GM19372 (cell line): Measurements from ENCODE around the gene GRM7.

ENCODE experiments used
- ATAC-seq: cut with Tn5 transposase; IDR thresholded peaks from one replicate; pipeline ENCODE4 v1.9.1; 2021; ENCODE audit warnings: mild to moderate bottlenecking, low read depth, moderate library complexity; ENCODE audit not compliant: unreplicated experiment

GRM7 gene

GRCh38 chr3:7289121-7289520, 428.2 kb downstream of the GRM7 start:
- no peak for ATAC-seq

- ATAC-seq, result no peak
Observed at GRCh38 chr3:7290077-7290825, 429.3 kb downstream of the GRM7 start.

- no peak for ATAC-seq
Observed at GRCh38 chr3:7292362-7292761, 431.4 kb downstream of the GRM7 start.

GRCh38 chr3:7293286-7293685, 432.4 kb downstream of the GRM7 start:
- no peak for ATAC-seq

- no peak for ATAC-seq
Observed at GRCh38 chr3:7305561-7305960, 444.6 kb downstream of the GRM7 start.

- no peak for ATAC-seq
Observed at GRCh38 chr3:7306901-7307300, 446.0 kb downstream of the GRM7 start.

- ATAC-seq, result no peak
Observed at GRCh38 chr3:7307410-7307809, 446.5 kb downstream of the GRM7 start.

GRCh38 chr3:7309641-7310102, 448.8 kb downstream of the GRM7 start:
- ATAC-seq, result no peak

GRCh38 chr3:7315037-7315436, 454.1 kb downstream of the GRM7 start:
- no peak for ATAC-seq

- ATAC-seq, result no peak
Observed at GRCh38 chr3:7322957-7323669, 462.2 kb downstream of the GRM7 start.

- no peak for ATAC-seq
Observed at GRCh38 chr3:7328339-7328738, 467.4 kb downstream of the GRM7 start.

GRCh38 chr3:7332696-7333095, 471.8 kb downstream of the GRM7 start:
- no peak for ATAC-seq

GRCh38 chr3:7333125-7333524, 472.2 kb downstream of the GRM7 start:
- ATAC-seq, result no peak

GRCh38 chr3:7340795-7341194, 479.9 kb downstream of the GRM7 start:
- ATAC-seq, result no peak

GRCh38 chr3:7346364-7346763, 485.4 kb downstream of the GRM7 start:
- ATAC-seq, result no peak

GRCh38 chr3:7357101-7357500, 496.2 kb downstream of the GRM7 start:
- ATAC-seq, result no peak

- no peak for ATAC-seq
Observed at GRCh38 chr3:7367968-7368367, 507.1 kb downstream of the GRM7 start.

- no peak for ATAC-seq
Observed at GRCh38 chr3:7368597-7368996, 507.7 kb downstream of the GRM7 start.

- ATAC-seq, result no peak
Observed at GRCh38 chr3:7371693-7372572, 511.0 kb downstream of the GRM7 start.

GRCh38 chr3:7377103-7377502, 516.2 kb downstream of the GRM7 start:
- no peak for ATAC-seq

GRCh38 chr3:7381741-7382140, 520.8 kb downstream of the GRM7 start:
- ATAC-seq, result no peak
